ACC112 (cell line): Measurements from ENCODE around the gene NOX5.
A peak's percentile ranks its signal among the peaks of the same experiment; 100 is the strongest.

Source experiments
- H2AFZ ChIP-seq: fragments of 200-600 bp; sonication (generic); one replicate; pipeline ENCODE4 v1.6.0; 2017; ENCODE audit warnings: antibody characterized with exemption, low read length; ENCODE audit not compliant: unreplicated experiment
- H3K27ac ChIP-seq: fragments of 200-600 bp; sonication (generic); 2 replicates; pipeline ENCODE4 v1.5.1; 2014; ENCODE audit warnings: low read depth, mild to moderate bottlenecking, antibody characterized with exemption, low read length, moderate library complexity
- H3K27me3 ChIP-seq: fragments of 200-600 bp; sonication (generic); 2 replicates; pipeline ENCODE4 v1.6.1; 2014; ENCODE audit warnings: mild to moderate bottlenecking, antibody characterized with exemption, low read length, moderate library complexity, mixed read lengths; ENCODE audit not compliant: insufficient read depth
- H3K36me3 ChIP-seq: fragments of 200-600 bp; sonication (generic); 2 replicates; pipeline ENCODE4 v1.6.1; 2016; ENCODE audit warnings: mild to moderate bottlenecking, antibody characterized with exemption, low read length, moderate library complexity, mixed read lengths; ENCODE audit not compliant: insufficient read depth
- H3K4me1 ChIP-seq: fragments of 200-600 bp; sonication (generic); one replicate; pipeline ENCODE4 v1.6.1; 2016; ENCODE audit warnings: low read length, mixed read lengths; ENCODE audit not compliant: insufficient read depth, unreplicated experiment, control insufficient read depth
- H3K4me3 ChIP-seq: fragments of 200-600 bp; sonication (generic); 2 replicates; pipeline ENCODE4 v1.5.1; 2014; ENCODE audit warnings: mild to moderate bottlenecking, low read depth, low read length
- H3K79me2 ChIP-seq: fragments of 200-600 bp; sonication (generic); one replicate; pipeline ENCODE4 v1.6.0; 2016; ENCODE audit warnings: low read length; ENCODE audit not compliant: control insufficient read depth, unreplicated experiment, insufficient read depth

NOX5 gene

DNA sequence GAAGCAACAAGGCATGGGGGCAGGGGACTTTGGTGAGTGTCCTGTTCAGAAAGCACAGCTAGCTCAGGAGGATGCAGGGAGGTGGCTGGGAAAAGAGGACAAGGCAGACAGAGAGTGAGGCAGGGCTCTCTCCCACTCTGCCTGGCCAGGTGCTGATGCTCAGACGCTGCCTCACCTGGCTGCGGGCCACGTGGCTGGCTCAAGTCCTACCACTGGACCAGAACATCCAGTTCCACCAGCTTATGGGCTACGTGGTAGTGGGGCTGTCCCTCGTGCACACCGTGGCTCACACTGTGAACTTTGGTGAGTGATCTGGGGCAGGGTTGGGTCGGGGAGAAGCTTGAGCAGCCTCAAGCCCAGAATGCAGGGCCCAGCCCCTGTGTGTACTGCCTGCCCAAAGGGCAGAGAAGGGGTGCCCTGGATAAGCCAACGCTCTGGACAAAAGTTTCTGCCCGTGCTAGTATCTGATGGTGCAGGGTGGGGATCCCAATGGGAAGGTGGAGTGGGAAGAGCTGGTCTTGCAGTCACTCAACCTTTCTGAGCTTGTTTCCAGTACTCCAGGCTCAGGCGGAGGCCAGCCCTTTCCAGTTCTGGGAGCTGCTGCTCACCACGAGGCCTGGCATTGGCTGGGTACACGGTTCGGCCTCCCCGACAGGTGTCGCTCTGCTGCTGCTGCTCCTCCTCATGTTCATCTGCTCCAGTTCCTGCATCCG is 20.9 kb downstream of the NOX5 start:
- peaks cover 14% of the 10 kb centered on the region for H3K4me1 ChIP-seq
- no peak overlapping the region for H2AFZ ChIP-seq
- H3K27me3 ChIP-seq = peaks cover 14% of the 10 kb centered on the region
- no peaks in the 10 kb centered on the region for H3K79me2 ChIP-seq
- no peak overlapping the region for H3K4me3 ChIP-seq
- H3K36me3 ChIP-seq = no peaks in the 10 kb centered on the region
- H3K27ac ChIP-seq = no peak overlapping the region

DNA sequence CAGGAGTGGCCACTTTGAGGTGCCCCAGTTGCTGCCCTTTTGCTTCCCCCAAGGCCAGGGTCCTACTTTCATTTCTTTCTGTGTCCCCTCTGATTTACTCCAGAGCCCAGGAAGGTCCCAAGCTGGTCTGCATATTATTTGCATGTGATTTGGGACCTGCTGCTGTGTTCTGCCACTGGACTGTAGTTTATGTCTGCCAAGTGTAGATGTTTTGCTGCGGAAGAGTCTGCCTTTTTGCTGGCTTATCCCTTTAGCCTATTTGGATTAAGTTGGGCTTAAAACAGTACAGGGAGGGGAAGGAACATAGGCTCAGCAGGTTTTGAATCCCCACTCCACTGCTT is 21.4 kb downstream of the NOX5 start:
- Histone ChIP-seq H3K79me2 (no peaks in the 10 kb centered on the region), H2AFZ (no peak overlapping the region), H3K27ac (no peak overlapping the region), H3K4me3 (no peak overlapping the region), H3K36me3 (no peaks in the 10 kb centered on the region), H3K27me3 (peaks cover 11% of the 10 kb centered on the region), H3K4me1 (peaks cover 14% of the 10 kb centered on the region)

DNA sequence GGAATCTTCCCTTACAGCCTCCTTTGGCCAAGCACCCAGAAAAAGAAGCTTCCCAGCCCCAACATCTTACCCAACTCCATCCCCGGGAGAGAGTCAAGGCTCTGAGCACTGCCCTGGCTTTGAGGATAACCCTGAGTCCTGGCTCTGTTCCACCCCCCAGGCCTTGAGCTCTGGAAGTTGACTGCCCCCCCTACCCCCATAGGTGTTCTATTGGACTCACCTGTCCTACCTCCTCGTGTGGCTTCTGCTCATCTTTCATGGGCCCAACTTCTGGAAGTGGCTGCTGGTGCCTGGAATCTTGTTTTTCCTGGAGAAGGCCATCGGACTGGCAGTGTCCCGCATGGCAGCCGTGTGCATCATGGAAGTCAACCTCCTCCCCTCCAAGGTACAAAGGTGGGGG is 22.3 kb downstream of the NOX5 start:
- H3K4me3 ChIP-seq = no peak overlapping the region
- H3K36me3 ChIP-seq = no peaks in the 10 kb centered on the region
- no peak overlapping the region for H3K27ac ChIP-seq
- H2AFZ ChIP-seq = no peak overlapping the region
- peaks cover 13% of the 10 kb centered on the region for H3K4me1 ChIP-seq
- no peaks in the 10 kb centered on the region for H3K79me2 ChIP-seq
- H3K27me3 ChIP-seq = 0 out of 2 replicates have a peak, but pooled peaks cover 2% of the 10 kb centered on the region

DNA sequence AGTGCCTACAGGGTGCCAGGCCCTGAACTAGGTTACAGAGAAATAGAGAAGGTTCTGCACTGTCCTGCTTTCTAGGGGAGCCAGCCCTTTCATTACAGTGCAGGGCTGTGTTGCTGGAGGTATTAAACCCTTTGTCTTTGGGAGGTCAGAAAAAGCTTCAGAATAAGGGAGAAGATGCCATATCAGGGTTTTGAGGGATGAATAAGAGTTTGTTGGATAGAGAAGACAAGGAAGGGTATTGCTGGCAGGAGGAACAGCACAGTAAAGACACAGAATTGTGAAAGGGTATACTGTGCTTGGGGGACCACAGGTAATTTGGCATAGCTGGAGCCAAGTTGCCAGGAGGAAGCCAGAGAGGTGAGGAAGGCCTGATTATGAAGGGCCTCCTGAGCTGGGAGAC is 23.0 kb downstream of the NOX5 start:
- Histone ChIP-seq H3K4me3 (no peak overlapping the region), H3K27ac (no peak overlapping the region), H2AFZ (no peak overlapping the region), H3K27me3 (no peaks in the 10 kb centered on the region), H3K79me2 (no peaks in the 10 kb centered on the region), H3K36me3 (no peaks in the 10 kb centered on the region), H3K4me1 (peaks cover 9% of the 10 kb centered on the region)

DNA sequence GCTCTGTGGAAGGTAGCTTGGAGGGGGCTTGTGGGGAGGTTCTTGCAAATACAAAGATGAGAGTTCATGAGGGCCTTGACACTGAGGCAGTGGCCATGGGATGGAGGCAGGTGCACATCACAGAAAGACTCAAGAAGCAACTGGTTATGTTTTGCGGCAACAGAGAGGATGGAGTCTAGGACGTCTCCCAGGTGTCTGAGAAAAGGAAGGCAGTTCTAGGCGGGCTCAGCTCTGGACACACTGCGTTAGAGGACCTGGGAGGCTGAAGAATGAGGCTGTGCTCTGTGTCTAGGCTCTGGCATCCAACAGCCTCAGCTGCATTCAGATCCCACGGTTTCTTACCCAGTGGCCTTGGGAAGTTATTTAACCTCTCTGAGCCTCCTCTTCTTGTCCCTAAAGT is 23.5 kb downstream of the NOX5 start:
- Histone ChIP-seq H3K4me3 (no peak overlapping the region), H3K27ac (no peak overlapping the region), H3K27me3 (no peaks in the 10 kb centered on the region), H3K36me3 (no peaks in the 10 kb centered on the region), H3K4me1 (peaks cover 9% of the 10 kb centered on the region), H2AFZ (no peak overlapping the region), H3K79me2 (no peaks in the 10 kb centered on the region)

DNA sequence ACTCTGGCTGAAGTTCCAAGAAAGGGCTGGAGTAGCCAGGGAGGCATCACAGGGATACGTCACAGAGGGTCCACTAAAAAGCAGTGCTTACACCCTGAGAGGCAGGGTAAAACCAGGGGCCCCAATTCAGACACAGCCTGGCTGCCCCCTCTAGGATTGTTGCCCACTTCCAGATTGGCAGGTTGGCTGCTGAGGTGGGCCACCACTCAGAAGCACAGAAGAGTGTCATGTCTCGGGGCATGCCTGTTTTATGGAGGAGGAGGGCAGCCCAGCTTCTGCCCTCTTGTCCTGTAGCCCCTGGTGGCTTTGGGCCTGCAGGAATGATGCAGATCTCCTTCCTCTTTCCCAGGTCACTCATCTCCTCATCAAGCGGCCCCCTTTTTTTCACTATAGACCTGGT is 24.0 kb downstream of the NOX5 start:
- peaks cover 13% of the 10 kb centered on the region for H3K4me1 ChIP-seq

DNA sequence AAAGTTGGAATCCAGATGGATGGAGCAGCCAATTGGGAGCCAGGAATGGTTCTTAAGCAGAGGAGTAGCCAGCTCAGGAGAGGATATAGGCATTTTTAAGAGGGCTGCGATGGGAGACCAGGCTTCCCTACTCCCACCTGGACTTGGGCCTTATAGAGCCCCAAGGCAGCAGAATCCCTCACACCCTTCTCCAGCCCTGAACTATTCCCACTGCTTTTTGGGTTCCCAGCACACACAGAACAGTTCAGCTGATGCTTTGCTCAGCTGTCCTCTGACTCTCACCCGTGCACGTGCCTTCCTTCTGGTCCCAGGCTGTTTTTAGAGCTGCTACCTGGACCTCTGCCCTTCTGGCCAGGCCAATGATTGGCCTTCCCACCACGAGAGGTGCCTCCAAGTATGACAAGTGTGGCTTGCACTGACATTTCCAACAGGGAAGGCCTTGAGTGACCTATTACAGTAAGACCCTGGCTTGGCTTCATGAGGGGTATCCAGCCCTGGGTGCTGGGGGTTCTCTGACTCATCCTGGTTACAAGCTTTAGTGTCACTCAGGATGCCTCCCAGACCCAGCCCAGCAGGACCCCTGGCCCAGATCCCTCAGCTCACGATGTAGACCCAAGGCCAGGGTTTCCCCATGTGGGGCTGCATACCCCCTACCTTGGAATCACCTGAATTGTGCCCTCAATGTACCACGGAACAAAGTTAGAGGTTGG is 25.2 kb downstream of the NOX5 start:
- Histone ChIP-seq H2AFZ (no peak overlapping the region), H3K36me3 (no peaks in the 10 kb centered on the region), H3K27ac (no peak overlapping the region), H3K4me3 (no peak overlapping the region), H3K4me1 (peaks cover 13% of the 10 kb centered on the region), H3K79me2 (no peaks in the 10 kb centered on the region), H3K27me3 (no peaks in the 10 kb centered on the region)

More for the DNA sequence above, 24.0 kb downstream of the NOX5 start:
- no peaks in the 10 kb centered on the region for H3K36me3 ChIP-seq
- no peak overlapping the region for H3K4me3 ChIP-seq
- H3K79me2 ChIP-seq = no peaks in the 10 kb centered on the region
- no peak overlapping the region for H3K27ac ChIP-seq
- H3K27me3 ChIP-seq = no peaks in the 10 kb centered on the region
- H2AFZ ChIP-seq = no peak overlapping the region

DNA sequence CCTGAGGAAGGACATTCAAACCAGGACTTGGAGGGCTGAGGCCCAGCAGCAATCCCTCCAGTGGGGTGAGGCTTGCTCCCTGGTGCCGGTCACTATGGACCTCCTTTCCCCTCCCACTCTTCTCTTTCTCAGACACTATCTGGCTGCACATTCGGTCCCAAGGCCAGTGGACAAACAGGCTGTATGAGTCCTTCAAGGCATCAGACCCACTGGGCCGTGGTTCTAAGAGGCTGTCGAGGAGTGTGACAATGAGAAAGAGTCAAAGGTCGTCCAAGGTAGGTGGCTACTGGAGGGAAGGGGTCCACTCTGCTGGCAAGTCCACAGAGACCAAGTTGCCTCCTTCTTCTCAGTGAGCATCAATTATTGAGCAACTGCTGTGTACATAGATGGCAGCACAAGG is 28.0 kb downstream of the NOX5 start:
- peaks cover 23% of the 10 kb centered on the region for H3K4me1 ChIP-seq
- no peaks in the 10 kb centered on the region for H3K36me3 ChIP-seq
- H3K27me3 ChIP-seq = no peaks in the 10 kb centered on the region
- H3K4me3 ChIP-seq = no peak overlapping the region
- no peaks in the 10 kb centered on the region for H3K79me2 ChIP-seq
- H2AFZ ChIP-seq = no peak overlapping the region
- no peak overlapping the region for H3K27ac ChIP-seq

DNA sequence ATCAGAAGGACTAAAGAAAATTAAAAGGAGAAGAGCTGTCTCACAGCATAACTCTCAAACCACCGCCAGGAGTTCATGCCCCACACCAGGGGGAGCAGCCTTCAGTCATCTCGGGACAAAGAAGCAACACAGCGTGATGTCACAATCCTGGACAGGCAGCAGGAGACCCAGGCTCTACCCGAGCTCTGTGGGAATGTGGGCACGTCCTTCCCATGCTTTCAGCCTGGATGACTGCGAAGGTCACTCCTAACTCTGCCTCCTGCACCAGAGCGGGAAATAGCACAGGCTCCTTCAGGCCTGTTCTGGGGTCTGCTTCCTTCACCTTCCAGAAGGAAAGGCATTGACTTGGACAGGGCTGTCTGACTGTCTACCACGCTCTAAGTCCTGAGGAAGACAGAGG is 31.3 kb downstream of the NOX5 start:
- Histone ChIP-seq H3K27ac (peak overlapping the region; percentile 57), H3K79me2 (no peaks in the 10 kb centered on the region), H3K4me1 (peaks cover 23% of the 10 kb centered on the region), H3K36me3 (no peaks in the 10 kb centered on the region), H3K27me3 (no peaks in the 10 kb centered on the region), H2AFZ (peak overlapping the region; percentile 64), H3K4me3 (no peak overlapping the region)

DNA sequence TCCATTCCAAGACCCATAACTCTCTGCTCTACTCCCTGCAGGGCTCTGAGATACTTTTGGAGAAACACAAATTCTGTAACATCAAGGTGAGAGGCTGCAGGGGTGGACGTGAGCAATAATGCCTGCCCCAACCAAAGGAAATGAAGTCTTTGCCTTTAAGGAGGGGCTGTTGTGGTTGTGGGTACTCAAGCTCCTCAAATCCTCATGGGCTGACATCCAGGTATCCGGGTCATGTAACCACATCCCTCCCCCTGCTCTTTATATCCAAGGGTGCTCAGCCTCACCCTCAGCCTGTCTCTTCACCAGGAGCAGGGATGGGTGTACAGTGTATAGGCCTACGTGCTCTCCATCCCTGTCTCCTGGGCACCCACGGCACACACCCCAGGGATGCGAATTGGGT is 32.3 kb downstream of the NOX5 start:
- H3K4me1 ChIP-seq = peaks cover 23% of the 10 kb centered on the region
- H3K4me3 ChIP-seq = no peak overlapping the region
- H3K27ac ChIP-seq = no peak overlapping the region

DNA sequence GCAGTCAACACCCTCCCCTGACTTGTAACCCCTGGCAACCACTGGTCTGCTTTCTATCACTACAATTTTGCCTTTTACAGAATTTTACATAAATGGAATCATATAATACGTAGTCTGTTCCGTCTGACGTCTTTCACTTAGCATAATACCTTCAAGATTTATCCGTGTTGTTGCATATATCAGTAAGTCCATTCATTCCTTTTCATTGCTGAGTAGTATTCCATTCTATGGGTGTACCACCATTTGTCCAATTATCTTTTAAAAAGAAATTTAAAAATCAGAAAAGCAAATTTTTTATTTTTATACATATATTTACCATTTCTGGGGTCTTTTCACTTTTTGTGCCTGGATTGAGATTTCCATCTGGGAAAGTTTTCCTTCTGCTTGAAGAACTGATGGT is 35.5 kb downstream of the NOX5 start:
- H3K4me1 ChIP-seq = peaks cover 12% of the 10 kb centered on the region
- H3K4me3 ChIP-seq = no peak overlapping the region
- H3K36me3 ChIP-seq = no peaks in the 10 kb centered on the region
- no peaks in the 10 kb centered on the region for H3K79me2 ChIP-seq
- H3K27me3 ChIP-seq = no peaks in the 10 kb centered on the region; the same call in 1 of the 2 replicates
- H2AFZ ChIP-seq = no peak overlapping the region
- H3K27ac ChIP-seq = no peak overlapping the region

More for the DNA sequence above, 32.3 kb downstream of the NOX5 start:
- H3K36me3 ChIP-seq = no peaks in the 10 kb centered on the region
- H3K27me3 ChIP-seq = no peaks in the 10 kb centered on the region
- no peaks in the 10 kb centered on the region for H3K79me2 ChIP-seq
- H2AFZ ChIP-seq = no peak overlapping the region
